Stimulated activated CD4-positive, alpha-beta T cell treated with anti-CD3 and anti-CD28 coated beads, Interleukin-12 subunit alpha, Interleukin-12 subunit beta, amount 100 ng/mL, for 4 hours (primary cell): ENCODE results near the gene CADPS.

Experiments used
- DNase-seq: peaks from one replicate; pipeline ENCODE4 v3.0.0-alpha.2; 2020

The CADPS gene

DNA sequence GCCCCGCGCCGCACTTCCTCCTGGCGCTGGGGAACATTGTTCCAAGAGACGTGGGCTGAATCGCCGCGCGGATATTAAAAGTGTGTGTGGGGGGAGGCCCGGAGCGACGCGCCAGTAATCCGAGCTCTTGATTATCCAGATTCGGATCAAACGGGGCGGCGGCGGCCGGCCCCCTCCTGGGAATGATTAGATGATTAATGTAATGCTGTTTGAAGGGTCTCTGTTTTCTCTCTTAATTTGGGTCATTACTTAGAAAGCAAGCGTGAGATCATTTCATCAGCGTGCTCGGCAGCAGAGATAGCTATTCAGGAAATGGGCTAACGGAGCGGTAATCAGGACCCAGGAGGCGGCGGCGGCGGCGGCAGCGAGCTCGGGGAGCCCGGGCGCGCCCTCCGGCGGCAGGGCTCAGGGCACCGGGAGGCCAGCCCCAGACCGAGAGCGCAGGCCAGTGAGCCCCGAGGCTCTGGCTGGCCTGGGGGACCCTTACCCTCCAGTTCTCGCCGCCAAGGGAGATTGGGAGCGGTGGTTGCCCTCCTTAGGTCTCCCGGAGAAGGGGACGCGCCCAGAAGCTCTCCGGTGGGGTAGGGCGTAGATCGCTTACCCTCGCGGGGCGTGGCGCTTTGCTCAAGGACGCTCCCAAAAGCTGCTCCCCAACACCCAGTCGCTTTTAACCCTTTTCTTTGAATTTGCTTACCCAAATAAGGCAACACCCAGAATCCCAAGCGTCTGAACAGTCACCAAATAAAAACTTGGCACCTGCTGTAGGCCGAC, 506.3 kb downstream of the CADPS start:
- DNase-seq, result no peak

DNA sequence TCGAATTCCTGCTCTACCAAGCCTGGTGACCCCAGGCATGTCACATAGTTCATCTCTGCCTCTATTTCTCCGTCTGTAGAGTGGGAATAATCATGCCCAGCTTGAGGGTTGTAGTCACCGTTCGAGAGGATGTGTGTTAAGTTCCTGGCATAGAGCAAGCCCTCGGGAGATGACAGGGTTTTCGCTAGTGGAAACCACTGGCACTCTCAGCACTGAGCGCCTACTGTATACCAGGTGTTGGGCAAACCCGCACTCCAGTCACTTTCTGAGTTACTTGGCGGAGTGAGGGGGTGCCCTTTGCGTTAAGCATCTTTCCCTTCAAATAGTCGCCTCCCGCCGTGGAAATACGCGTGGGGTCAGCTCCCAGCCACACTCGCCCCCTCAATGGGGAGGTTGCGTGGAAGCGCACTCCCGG, 506.9 kb downstream of the CADPS start:
- no peak for DNase-seq

DNA sequence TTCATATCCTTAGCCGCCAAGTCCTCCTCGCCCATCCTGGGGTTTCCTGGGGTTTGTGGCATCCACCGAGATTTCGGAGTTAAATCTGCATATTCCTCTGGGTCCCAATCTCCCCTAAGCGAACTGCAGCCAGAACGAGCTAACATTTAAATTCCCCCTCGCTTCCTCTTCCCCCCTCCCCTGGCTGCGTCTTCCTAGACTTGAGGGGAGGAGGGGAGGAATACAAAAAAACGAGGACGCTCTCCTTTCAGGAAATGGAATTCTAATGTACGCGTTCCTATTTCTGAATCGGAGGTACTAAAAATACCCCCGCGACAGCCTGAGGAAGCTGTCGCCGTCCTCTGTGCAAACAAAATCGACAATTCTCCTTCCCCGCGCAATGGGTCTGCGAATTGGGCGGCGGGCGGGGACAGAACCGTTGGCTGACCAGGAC, 507.4 kb downstream of the CADPS start:
- no peak for DNase-seq

DNA sequence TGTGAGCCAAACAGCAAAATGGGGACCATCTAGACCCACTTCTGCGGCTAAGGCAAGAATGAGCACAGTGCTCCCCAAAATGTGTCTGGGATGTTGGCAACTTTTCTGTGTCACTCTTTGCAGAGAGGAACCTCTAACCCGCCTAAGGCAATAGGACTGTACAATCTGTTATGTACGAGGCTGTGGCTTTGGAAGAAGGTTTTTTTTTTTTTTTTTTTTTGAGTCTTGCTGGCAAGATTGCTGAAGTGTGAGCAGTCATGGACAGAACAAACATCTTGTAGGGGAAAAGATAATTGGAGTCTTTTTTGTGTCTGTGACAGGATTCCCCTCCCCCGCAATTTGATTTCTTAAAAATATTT, 509.1 kb downstream of the CADPS start:
- no peak for DNase-seq

DNA sequence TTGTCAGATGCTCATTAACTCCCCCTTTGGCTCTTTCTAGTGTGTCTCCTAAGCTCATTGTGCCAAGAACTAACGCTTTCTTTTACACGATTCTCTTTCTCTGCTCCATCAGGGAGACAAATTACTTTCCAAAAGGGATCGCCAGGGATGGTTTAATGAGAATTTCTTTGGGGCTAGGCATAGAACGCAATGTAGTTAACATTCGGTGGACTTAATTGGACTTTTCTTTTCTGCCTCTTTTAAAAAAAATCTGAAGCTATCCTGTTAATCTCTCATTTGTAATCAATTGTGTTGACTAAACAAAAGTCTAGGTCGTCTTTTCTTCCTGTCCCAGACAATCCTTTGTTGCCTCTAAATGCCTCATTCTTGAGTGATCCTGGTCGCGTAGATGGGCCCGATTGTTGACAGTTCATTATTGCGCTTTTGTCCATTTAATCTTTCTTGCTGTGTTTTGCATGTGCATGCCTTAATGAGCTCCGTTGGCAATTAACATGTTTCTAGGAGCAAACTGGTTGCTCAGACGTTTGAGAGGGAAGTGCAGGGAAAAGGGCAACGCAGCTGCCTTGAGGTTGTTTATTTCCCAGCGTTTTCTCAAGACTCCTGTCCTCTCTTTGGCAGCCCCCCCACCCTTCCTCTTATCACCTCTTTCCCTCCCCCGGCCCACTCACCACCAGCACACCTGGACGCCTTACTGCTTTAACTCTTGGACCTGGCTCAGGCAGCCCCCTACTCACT, 509.7 kb downstream of the CADPS start:
- no peak for DNase-seq

DNA sequence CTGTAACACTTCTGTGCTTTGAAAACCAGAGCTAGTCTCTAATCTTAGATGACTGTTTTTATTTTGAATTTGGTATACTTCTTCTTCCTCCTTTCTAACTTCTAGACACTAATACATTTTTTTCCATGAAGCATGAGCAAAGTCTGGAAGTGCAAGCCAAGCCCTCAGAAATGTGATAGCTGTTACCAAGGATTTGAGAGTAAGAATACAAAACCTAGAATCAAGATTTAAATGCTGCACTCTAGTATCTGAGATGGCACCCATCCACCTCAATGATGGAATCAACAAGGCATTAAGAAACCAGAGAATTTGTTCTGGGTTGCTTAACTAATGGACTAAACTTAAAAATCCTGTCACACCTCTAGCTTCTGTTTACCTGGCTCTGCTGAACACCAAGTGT, 511.0 kb downstream of the CADPS start:
- no peak for DNase-seq

DNA sequence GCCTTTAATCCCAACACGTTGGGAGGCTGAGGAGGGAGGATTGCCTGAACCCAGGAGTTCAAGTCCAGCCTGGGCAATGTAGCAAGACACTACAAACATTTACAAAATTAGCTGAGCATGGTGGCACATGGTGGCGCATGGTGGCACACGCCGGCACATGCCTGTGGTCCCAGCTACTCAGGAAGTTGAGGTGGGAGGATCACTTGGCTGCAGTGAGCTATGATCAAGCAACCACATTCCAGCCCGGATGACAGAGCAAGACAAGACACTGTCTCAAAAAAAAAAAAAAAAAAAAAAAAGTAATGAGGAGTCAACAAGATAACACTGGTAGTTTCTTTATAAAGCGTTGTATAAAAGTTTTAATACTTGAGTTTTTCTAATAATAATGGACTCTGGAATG, 511.9 kb downstream of the CADPS start:
- DNase-seq, result no peak

DNA sequence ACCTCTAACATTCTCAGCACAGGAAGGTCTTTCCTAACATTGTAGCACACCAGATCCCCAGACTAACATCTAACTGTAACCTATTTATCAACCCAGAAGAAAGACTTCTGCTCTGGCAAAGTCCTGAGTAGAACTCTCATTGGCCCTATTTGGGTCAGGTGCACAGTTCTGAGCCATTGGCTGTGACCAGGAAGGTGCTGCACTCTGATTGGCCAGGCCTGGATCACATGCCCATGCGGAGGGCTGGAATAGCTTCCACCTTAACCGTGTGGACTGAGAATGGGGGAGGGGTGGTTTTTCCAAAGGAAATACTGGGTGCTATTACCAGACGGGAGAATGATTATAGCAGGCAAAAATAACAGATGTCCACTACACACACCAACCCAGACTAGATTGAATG, 513.4 kb downstream of the CADPS start:
- no peak for DNase-seq

DNA sequence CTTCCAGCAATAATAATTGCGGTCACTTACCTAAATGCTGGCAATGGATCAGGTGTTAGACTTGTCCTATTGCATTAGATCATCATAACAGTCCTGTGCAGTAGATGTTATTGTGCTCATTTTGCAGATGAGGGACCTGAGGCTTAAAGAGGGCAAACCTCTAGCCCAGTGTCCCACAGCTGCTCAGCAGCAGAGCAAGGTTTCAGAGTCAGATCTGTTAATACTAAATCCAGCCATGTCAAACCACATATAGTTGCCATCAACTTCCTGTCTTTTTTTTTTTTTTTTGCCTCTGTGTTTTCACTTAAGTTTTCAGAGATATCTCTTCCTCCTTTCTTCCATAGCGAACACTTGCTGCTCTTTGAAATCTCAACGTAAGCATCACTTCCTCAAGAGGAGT, 514.0 kb downstream of the CADPS start:
- no peak for DNase-seq

DNA sequence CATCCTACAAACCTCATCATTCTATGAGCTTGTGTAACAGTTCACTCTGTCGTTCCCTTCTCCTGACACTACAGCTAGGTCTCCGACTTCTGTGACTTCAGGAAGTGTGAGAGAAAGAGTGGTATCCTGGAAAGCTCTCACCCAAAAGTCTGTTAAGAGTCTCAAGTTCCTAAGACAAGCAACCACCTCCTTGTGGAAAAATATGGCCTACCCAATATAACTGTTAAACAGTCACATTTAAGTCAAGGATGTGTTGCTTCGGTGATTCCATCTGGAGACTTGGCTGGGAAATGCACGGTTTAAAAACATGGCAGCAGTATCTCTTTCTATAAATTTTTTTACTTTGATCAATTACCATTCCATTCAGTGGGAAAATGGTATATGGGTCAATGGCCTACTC, 515.7 kb downstream of the CADPS start:
- DNase-seq, result no peak

DNA sequence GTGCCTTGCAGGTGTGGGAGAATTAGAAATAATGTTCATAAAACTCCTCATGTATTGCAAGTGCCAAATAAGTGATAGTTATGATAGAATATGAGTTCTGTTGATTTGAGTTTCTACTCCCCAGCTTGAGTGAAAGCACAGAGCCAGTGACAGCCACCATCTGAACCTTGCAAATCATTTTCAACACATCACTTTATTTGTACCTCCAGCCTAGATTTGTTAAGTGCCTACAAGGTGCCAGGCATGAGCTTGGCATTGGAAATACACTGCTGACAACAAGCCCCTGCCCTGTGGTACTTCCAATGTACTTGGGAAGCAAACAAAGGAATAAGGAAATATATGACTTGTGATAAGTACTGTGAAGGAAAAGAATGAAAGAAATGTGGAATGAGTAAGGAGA, 518.9 kb downstream of the CADPS start:
- DNase-seq, result no peak

DNA sequence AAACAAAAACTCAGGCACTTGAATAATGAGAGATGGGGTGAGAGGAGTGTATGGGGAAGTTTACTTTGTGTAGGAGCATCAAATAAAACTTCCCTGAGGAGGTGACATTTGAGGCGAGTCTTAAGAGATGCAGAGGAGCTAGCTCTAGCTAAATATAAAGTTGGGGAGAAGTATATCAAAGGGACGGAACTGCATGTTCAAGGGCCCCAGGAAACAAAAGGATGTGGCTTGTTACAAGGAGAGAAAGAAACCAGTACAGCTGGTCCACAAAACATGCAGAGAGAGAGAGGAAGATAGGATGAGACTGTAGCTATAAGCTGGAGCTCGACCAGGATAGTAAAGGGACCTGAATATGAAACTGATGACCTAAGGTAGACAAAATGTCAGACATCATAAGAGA, 519.5 kb downstream of the CADPS start:
- no peak for DNase-seq
